Activated CD4-positive, CD25-positive, alpha-beta regulatory T cell treated with anti-CD3 and anti-CD28 coated beads, Interleukin-2, amount 50 U/mL, for 72 hours (primary cell): Measurements from ENCODE around the gene SRXN1.

ENCODE experiments used
- DNase-seq: peaks from one replicate; pipeline ENCODE4 v3.0.0; 2021

SRXN1 gene

DNA sequence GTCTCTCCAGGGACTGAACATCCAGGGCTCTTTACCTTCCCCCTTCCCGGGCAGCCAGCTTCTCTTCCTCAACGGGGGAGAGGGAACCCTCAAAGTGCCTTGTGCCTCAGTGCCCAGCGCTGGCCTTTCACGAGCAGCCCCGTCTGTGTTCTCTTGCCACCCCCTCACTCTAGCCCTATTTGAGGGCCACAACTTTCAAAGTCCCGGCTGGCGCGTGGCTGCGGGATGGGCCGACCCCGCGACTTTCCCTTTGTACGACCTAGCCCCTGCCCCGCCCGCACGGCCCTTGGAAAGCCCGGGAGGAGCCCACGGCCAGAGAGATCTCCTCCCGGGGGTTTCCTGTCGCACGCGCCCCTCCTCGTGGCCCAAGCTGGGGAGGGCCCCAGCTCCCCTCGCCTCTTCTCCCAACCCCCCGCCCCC, 22.0 kb upstream of the SRXN1 start:
- DNase-seq: no peak

DNA sequence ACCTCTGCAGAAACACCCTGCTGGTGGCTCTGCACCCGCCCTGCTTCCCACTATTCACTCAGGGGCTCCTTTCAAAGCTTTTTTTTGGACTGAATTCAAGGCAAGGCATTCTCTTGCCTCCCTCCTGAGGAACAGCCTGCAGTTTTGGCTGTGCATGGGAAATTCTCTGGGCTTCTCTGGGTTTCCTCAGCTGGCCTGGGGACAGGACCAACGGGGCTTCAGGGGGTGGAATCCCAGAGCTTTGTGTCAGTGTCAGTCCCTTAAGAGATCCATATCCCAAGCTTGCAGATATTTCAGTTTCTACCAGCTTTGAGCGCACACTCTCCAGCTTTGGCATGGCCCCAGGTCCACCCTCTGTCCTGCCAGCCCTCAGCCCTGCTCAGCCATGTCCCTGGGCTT, 20.6 kb upstream of the SRXN1 start:
- no peak for DNase-seq

DNA sequence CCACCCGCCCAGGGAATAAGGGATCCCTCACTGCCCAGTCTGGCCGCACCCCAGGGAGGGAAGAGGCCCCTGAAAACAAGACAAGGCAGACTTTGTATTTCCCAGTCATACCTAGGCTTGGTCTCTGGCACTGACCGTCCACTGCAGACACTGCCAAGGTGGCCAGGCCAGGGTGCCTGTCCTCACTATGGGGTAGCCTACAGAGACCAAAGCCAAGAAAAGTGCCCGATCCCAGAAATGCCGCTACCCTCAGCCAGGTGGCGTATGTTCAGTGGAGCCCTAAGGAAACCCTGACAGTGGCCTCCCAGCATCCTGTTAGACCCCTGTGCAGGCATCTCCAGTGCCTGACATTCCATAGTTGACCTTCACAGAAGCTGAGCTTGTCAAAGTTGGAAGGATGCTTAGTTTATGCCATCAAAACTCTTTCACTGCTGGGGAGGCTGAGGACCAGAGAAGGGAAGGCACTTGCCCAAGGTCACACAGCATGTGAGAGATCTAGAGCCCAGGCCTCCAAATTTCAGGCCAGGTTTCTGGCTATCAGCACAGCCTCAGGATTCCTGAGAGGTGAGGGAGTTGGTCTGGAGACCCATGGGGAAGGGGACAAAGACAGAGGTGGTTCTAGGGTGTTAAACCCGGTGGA, 20.1 kb upstream of the SRXN1 start:
- no peak for DNase-seq

DNA sequence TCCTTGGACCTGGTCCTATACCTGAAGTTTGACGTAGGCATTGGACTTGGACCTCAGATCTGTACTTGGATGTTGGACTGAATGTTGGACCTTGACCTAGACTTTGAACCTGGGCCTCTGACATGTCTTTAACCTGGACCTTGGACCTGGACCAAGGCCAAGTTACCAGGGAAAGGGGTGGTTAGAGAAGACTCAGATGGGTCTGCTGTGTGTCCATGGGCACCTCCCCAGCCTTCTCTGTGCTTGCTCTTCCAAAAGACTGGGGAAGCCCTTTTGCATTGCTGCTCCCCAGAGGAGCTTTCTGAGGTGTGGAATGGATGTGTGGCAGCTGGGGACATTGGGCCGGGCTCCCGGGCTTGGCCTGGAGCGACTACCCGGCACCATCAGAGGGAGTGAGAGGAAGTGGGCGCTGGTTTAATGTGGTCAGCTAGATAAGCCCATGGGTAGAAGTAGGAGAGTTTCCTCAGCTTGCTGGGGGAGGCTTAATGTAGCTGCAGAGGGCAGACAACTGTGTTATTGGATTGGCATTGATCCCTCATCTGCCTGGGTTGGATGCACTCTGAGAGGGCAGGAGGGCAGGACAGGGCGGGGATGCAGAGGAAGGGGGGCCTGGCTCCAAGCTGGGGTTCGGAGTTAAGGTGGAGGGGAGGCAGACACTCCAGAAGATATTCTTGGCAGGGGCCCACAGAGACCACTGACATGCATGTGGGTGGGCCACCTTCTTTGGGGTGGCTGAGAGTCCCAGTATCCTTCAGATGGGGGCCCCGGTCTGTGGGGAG, 18.4 kb upstream of the SRXN1 start:
- no peak for DNase-seq

DNA sequence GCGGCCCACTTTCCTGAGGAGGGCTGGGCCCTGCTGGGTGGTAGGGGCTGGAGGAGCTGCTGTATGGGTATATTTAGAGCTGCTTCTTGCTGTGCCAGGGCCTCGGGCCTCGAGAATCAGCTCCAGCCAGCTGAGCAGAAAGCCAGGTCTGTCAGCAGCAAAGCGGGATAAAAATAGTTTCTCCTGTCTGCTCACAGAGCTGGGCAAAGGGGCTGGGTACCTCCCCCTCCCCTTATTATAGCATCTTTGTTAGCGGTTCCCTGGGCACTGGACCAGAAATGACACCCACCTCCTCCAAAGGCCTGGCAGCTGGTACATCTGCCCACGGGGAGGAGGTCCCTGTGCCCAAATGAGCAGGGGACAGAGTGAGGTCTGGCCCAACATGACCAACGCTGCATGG, 16.6 kb upstream of the SRXN1 start:
- no peak for DNase-seq

DNA sequence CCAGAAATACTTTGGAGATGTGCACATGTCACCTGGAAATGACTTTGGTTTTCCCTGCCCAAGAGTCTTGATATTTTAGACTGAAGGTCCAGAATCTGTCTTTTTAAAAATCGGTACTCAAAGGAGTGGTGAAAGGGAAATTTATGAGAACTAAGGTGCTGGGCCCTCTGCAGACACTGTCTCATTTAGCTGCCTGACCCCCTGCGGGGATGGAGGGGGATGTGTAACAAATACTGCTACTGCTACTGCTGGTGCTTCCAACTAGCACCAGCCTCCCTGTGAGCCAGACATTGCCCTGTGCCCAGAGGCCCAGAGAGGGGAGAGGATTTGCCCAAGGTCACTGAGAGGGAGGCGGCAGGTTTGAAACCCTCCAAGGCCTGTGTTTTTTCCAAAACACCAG, 15.6 kb upstream of the SRXN1 start:
- DNase-seq: no peak

DNA sequence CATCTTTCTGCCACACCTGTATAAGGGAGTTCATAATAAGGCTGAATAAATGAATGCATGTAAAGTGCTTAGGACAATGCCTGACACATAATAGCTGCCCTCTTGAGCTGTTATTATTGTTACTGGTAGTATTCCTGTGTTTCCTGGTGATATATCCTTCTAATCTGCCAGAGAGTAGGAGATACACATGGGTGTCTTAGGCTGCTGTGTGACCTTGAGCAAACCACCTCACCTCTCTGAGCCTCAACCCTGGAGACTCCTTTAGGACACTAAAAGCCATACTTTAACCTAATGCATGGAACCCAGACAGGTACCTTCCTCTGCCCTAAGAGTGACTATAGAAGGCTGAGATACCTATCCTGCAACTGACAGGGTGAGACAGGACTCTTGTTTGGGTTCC, 15.1 kb upstream of the SRXN1 start:
- no peak for DNase-seq

DNA sequence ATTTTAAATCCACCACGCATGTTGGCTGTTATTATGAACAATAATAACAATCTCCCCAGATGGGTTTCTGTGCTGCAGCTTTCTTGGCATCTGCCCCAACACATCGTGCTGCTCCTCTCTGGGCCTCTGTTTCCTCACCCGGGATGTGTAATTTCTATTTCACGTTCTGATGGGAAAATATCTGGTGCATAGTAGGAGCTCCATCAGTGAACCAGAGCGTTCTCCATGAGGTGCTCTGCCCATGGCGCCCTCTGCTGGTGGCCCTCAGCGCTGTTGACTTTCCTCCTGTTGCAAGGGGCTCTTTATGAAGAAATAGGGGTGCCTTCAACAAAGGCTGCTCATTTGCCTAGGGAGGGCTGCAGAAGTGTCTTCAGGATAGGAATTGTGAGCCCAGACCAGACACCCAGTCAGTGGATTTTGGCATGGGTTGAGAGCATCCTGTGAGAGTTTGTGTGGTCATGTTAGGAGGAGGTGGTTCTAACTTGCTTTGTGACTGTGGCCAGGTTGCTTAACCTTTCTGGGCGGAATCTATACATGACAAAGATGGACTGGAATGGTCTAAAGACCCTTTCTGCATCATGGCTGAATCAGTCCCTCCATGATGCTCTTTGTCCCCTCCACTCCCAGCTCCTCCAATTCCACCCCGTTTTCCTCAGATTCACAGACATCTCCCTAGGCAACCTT, 14.5 kb upstream of the SRXN1 start:
- peak; percentile 77 for DNase-seq

DNA sequence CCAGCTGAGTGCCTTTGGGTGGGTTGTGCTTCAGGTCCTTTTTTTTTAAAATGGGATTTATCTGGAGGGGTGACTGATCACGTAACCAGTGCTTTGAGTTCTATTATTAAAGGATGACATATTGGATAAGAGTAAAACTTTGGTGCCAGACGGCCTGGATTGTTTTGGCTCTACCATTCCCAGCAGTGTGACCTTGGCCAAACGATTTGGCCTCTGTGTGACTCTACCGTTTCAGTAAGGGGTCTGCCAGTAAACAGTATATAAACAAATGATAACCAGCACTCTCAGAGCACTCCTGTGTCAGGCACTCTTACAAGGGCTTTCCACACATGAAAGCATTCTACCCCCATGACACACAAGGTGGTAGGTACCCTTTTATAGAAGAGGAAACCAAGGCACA, 13.9 kb upstream of the SRXN1 start:
- no peak for DNase-seq

DNA sequence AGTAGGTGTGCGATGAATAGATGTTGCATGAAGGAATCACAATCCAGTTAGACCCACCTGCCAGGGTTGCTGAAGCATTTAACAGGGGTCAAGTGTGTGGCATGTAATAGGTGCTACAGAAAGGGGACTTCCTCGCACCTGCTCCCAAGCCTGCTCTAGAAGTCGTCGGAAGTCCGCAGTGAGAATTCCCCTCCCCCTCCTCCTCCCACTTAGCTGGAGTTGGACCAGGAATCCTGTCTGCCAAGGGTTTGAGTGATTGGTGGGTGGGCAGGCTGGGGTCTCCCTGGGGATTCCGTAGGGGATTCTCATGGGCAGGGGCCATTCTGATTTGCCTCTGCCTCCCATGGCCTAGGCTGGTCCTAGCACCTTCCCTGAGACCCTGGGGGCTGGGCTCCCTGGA, 12.3 kb upstream of the SRXN1 start:
- no peak for DNase-seq

DNA sequence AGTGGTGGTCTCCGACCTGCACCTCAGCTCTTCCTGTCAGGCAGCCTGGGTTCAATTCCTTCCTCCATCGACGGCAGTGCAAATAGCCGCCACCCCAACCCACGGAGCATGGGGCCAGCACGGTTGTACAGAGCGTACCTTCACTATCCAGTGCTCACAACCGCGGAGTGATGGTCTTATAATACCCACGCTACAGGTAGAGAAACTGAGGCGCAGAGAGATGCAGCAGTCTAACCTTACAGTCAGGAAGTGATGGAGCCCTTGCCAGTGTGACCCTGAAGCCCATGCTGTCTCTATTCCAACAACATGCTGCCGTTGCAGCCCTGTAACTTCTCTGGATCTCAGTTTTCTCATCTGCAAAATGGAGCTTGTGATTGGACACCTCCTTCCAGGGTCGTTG, 11.6 kb upstream of the SRXN1 start:
- no peak for DNase-seq

DNA sequence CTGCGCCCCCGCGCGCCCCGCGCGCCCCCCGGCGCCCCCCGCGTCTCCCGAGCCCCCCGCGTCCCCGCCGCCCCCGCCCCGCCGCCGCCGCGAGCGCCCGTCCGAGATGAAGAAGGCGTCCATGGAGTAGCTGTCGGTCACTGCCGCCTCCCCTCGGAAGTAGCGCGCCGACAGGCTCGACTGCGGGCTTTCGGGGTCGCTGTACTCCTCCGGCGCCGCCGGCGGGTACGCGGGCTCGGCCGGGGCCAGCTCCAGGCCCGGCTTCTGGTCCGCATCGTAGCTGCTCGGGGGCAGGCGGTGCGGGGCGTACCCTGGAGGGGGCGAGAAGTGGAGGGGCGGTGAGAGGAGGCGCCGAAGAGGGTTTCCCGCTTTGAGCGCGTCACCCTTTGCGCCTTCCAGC, 11.2 kb upstream of the SRXN1 start:
- no peak for DNase-seq

DNA sequence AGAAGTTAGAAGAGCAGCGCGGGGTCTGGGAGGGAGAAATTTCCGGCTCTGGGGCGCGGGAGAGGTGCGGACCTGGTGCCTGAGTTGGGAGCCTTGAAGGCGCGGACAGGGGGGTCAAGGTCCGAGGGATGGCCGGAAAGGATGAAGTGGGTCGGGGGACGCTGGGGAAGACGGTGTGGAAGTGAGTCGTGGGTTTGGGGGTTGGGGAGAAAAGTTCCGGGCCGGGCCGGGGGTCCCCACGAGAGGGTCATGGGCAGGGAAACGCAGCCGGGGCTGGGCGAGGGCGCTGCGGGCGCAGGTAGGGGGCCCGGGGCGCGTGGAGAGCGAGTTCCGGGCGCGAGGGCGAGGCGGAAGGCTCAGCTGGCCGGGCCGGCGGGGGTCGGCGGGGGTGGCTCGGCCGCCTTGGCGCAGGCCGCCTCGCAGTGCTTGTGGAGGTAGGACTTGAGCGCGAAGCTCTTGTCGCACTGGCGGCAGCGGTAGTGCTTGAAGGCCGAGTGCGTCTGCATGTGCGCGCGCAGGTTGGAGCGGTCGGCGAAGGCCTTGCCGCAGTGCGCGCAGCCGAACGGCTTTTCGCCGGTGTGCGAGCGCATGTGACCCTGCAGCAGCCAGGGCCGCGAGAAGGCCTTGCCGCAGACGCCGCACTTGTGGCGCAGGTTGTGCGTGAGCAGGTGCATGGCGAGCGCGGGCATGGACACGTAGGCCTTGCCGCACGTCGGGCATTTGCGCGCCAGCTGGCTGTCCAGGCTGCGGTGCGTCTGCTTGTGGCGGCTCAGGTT, 10.5 kb upstream of the SRXN1 start:
- no peak for DNase-seq

DNA sequence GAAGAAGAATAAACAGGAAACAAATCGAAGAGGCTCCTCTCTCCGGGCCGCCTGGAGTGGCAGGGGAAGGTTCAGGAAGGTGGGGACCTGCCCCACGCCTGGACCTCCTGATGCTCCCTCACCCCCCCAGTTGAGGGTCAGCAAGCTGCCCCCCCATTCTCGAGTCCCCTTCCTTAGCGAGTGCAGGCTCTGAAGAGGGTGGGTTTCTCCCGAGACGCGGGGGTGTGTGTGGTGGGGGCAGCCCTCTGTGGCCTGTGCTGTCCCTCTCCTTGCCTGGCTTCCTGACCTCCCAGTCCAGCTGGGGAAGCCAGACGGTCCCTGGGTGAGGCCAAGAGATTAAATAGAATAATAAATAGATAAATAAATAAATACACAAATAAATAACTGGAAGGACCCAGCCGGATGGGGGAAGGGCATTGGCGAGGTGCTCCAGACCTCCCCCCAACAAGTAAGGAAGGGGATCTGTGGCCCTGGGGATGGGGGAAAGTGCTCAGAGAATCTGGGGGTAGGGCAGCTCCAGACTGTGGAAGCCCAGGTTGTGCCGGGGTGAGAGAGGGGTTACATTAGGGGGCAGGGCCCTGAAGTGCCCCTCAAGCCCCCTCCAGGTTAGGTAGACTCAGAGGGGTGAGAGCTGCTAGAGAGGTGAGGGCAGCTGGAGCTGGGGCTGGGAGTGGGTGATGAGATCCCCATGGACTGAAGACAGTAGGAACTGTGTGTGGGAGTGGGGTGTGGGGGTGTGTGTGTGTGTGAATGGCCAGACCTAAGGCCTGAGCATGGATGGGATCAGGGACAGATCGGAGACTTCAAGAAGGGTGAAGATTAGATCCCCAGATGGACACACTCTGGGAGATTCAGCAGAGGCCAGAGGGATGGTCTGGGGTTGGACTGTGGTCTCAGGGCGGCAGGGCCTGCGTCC, 9.5 kb upstream of the SRXN1 start:
- no peak for DNase-seq

DNA sequence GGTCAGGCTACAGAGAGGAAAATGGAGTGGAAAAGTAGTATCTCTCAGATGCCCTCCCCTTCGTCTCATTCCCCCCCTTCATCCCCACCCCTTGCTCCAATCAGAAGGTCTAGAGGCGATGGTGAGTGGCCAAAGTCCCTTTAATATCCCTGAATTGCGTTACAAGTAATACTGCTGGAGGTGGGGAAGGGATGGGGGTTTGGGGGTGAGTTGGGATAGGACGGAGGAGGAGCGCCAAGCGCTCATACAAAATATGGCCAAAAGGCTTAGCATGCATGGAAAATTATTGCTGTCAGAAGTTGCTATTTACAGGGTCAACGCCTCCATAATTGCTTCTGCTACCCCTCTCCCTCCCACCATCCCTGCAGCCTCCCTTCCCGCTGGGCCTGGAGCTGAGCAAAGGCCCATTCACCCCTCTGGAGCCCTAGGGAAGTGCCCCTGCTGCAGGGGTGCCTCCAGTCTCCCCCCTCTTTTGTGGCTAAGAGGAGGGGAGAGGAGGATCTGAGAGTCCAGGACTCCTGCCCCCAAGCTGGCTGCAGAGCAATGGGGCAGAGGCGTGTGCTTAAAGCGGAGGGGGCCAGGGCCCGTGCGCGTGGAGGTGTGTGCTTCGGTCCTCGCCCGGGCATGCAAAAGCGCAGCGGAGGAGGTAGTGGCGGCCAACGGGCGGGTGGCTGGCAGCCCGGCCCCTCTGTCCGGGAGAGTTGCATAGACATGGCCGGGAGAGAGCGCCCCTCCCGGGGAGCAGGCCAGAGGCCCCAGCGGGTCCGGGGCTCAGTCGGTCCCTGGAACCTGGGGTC, 8.7 kb upstream of the SRXN1 start:
- no peak for DNase-seq

DNA sequence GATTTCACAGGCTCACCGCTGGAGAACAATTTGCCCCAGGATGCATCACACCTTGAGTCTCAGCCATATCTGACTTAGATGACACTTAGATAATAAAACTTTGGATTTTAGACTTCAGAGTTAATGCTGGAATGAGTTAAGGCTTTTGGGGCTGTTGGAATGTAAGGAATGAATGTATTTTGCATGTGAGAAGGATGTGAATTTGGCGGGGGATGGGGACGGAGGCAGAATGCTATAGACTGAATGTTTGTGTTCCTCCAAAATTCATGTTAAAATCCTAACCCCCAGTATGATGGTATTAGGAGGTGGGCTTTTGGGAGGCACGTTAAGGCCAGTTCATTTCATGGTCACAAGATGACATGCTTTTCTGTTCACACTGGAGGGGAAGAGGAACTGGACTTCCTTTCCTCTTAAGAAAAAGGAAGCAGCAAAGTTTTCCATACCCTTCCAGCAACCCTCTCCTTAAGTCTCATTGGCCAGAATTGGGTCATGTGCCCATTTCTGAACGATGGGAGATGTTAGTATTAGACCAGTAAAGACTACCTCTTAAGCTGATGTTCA, 5.8 kb upstream of the SRXN1 start:
- no peak for DNase-seq

DNA sequence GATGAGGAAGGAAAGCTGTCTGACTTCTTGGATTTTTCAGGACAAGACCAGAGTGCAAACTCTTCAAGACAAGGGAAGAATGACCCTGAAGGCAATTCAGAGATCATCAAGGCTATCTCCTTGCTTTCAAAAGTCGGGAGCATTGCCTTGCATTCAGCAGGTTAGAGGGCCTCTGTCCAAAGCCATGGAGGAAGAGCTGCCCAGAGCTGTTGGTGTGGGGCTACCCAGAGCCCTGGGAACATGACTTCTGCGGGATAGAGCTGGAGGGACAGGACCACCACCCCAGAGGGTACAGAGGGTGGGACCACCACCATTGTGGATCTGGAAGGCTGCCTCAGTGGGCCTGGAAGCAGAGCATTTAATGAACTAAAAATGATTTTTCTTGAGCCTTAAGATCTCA, 5.2 kb upstream of the SRXN1 start:
- no peak for DNase-seq

DNA sequence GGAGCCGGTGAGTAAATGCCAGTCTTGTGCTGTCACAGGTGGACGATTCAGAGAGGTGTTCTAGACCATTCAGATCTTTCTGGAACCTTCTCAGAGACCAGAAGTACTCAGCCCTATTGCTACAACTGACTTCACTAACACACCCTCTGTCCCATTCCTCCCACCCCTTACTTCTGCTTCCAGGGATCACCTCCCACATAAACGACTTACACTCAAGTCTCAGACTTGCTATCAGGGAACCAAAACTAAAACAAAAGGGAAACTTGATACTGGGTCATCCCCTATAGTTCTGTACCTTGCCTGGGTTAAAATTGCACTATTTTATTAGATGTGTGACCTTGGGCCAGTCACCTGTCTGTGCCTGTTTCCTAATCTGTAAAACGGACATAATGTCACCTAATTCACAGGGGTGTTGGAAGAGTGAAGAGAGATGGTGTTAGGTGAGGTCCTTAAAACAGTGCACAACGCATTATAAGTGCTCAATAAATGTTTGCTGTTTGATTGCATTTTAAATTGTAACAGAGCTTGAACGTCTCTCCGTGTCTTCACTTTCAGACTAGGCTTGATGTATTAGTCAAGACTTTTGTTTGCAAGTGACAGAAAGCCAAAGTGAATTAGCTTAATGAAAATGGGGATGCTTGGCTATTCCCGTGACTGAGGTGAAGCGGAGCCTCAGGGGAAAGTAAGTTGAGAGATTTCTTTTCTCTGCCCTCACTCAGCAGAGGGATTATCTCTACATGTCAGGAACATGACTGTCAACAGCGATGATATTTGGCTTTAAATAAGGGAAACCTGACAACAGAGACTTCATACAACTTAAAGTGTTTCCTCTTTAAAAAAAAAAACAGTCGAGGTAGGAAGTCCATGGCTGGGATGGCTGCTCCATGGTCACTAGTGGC, 3.0 kb upstream of the SRXN1 start:
- DNase-seq: no peak

DNA sequence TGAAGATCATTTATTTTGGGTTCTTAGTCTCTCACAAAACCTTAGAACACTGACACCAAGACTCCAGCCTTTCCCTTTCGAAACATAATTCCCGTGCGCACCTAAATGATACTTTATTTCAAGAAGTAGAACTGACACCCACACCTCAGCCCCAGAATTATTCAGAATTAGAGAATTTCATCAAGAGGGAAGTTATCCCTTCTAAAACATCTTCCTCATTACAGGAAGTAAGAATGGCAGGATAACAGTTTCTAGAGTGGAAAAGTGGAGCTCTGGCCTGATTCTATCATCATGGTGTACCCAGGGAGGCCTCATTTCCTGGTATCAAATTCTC, 1.4 kb upstream of the SRXN1 start:
- DNase-seq: no peak
